HCT116 (cell line): ENCODE data around the gene UGDH. TPM values are rescaled to one million over a fixed set of nuclear protein-coding genes. Genes with fewer than 3 reads are reported as not detected.

ENCODE experiments used
- ATAC-seq: fragments of 200-7000 bp; cut with Tn5 transposase; 2 replicates; pipeline ENCODE4 v1.9.1; 2020; ENCODE audit warnings: mild to moderate bottlenecking, moderate library complexity
- BruUV-seq: library from RNA; stranded (reverse); fragments of 400-500 nt; replicated peaks from 2 replicates; lab custom pipeline; 2021; lab: Mats Ljungman, UMichigan
- CTCF ChIA-PET: fragments of 300-600 bp; sonication (Branson Sonifier 250); formaldehyde crosslinking; loops from one replicate; lab custom pipeline; 2021; ENCODE audit warnings: antibody characterized with exemption; lab: Charles Lee
- POLR2A ChIA-PET: fragments of 300-600, 350-600 bp; sonication (Branson Sonifier 250); formaldehyde crosslinking; loops from one replicate; lab custom pipeline; 2021; ENCODE audit warnings: antibody characterized with exemption; lab: Charles Lee
- RAD21 ChIA-PET, 2 experiments: fragments of 300-600 bp; sonication (Branson Sonifier 250); formaldehyde crosslinking; loops; one replicate each; lab custom pipeline; 2023; ENCODE audit warnings: low total read pairs in 2 of 2; ENCODE audit not compliant: uncharacterized antibody in 2 of 2, unreplicated experiment in 2 of 2, low non-redundant PET in 1 of 2; lab: Charles Lee
- DNase-seq: peaks from one replicate; pipeline ENCODE4 v3.0.0-alpha.2; 2010; ENCODE audit warnings: low read depth, low spot score
- H2AFZ ChIP-seq: fragments of 200-600 bp; shearing (Covaris generic), sonication (generic); 2 replicates; pipeline ENCODE4 v1.6.1; 2017; ENCODE audit warnings: low read depth, mixed run types, mixed read lengths, antibody characterized with exemption, low read length; ENCODE audit not compliant: poor library complexity, severe bottlenecking
- H3K27ac ChIP-seq: 2 replicates; pipeline ENCODE4 v1.5.1; 2012; ENCODE audit warnings: low read depth, low read length
- H3K27me3 ChIP-seq: fragments of 200-600 bp; sonication (generic); 2 replicates; pipeline ENCODE4 v1.6.1; 2016; ENCODE audit warnings: mixed run types, low read length, mixed read lengths; ENCODE audit not compliant: insufficient read depth
- H3K36me3 ChIP-seq, 2 experiments: fragments of 200-500 bp in 1 of 2; fragments of 200-600 bp in 1 of 2; sonication (Bioruptor generic) in 1 of 2; sonication (generic) in 1 of 2; 2 replicates each; pipeline versions ENCODE4 v1.5.1 to v1.6.1; 2014 to 2016; ENCODE audit warnings: low read length in 2 of 2, inconsistent platforms in 1 of 2, mixed read lengths in 1 of 2, mixed run types in 1 of 2; ENCODE audit not compliant: insufficient read depth in 2 of 2, control insufficient read depth in 1 of 2
- H3K4me1 ChIP-seq, 2 experiments: fragments of 200-600 bp in 1 of 2; sonication (generic) in 1 of 2; 2 replicates each; pipeline versions ENCODE4 v1.5.1 to v1.6.1; 2012 to 2017; ENCODE audit warnings: low read length in 2 of 2, inconsistent platforms in 1 of 2, mild to moderate bottlenecking in 1 of 2, mixed read lengths in 1 of 2, mixed run types in 1 of 2, moderate library complexity in 1 of 2; ENCODE audit not compliant: insufficient read depth in 2 of 2, control insufficient read depth in 1 of 2
- H3K4me2 ChIP-seq: fragments of 200-600 bp; sonication (generic); 2 replicates; pipeline ENCODE4 v1.6.1; 2017; ENCODE audit warnings: mixed run types, low read length, mixed read lengths
- H3K4me3 ChIP-seq, 2 experiments: fragments of 200-600 bp in 1 of 2; sonication (generic) in 1 of 2; replicated peaks in 1 of 2; 2 replicates each; pipeline ENCODE4 v1.5.1; 2011 to 2016; ENCODE audit warnings: low read length in 2 of 2, control low read depth in 1 of 2, low read depth in 1 of 2, mild to moderate bottlenecking in 1 of 2, mixed read lengths in 1 of 2, mixed run types in 1 of 2
- H3K79me2 ChIP-seq: fragments of 200-600 bp; sonication (generic); 2 replicates; pipeline ENCODE4 v1.6.1; 2017; ENCODE audit warnings: mild to moderate bottlenecking, mixed run types, low read length, moderate library complexity, mixed read lengths; ENCODE audit not compliant: insufficient read depth
- H3K9ac ChIP-seq: fragments of 200-600 bp; sonication (generic); 2 replicates; pipeline ENCODE4 v1.6.1; 2016; ENCODE audit warnings: low read length, mixed read lengths
- H3K9me2 ChIP-seq: fragments of 200-600 bp; sonication (generic), shearing (Covaris generic); 2 replicates; pipeline ENCODE4 v1.6.1; 2017; ENCODE audit warnings: mixed run types, mild to moderate bottlenecking, moderate library complexity; ENCODE audit not compliant: insufficient read depth
- H3K9me3 ChIP-seq, 2 experiments: fragments of 200-500 bp in 1 of 2; fragments of 200-600 bp in 1 of 2; sonication (Bioruptor generic) in 1 of 2; sonication (generic) in 1 of 2; 2 replicates each; pipeline ENCODE4 v1.6.1; 2014 to 2017; ENCODE audit warnings: low read length in 2 of 2, mixed read lengths in 2 of 2, inconsistent platforms in 1 of 2, low read depth in 1 of 2, mild to moderate bottlenecking in 1 of 2, mixed run types in 1 of 2, moderate library complexity in 1 of 2; ENCODE audit not compliant: control insufficient read depth in 1 of 2, insufficient read depth in 1 of 2
- H4K20me1 ChIP-seq: fragments of 200-600 bp; sonication (generic), shearing (Covaris generic); 2 replicates; pipeline ENCODE4 v1.6.1; 2017; ENCODE audit warnings: mixed run types, mild to moderate bottlenecking, moderate library complexity; ENCODE audit not compliant: insufficient read depth
- ATF3 ChIP-seq: IDR thresholded peaks from 2 replicates; pipeline ENCODE4 v1.6.1; 2012
- CEBPB ChIP-seq: IDR thresholded peaks from 2 replicates; pipeline ENCODE4 v1.6.1; 2012; ENCODE audit warnings: low read depth
- CTCF ChIP-seq, 3 experiments: fragments of 200-600 bp in 1 of 3; sonication (generic) in 1 of 3; IDR thresholded peaks in 2 of 3; conservative IDR thresholded peaks in 1 of 3; 2 replicates each; pipeline ENCODE4 v1.5.1; 2012 to 2017; ENCODE audit warnings: low read depth in 2 of 3, low read length in 2 of 3, antibody characterized with exemption in 1 of 3, borderline replicate concordance in 1 of 3, control low read depth in 1 of 3, mild to moderate bottlenecking in 1 of 3, mixed read lengths in 1 of 3, mixed run types in 1 of 3, moderate library complexity in 1 of 3; ENCODE audit not compliant: insufficient read depth in 1 of 3
- EGR1 ChIP-seq: IDR thresholded peaks from 2 replicates; pipeline ENCODE4 v1.6.1; 2012; ENCODE audit warnings: low read depth
- ELF1 ChIP-seq: IDR thresholded peaks from 2 replicates; pipeline ENCODE4 v1.6.1; 2012; ENCODE audit warnings: low read depth, borderline replicate concordance
- EZH2 ChIP-seq: fragments of 200-600 bp; sonication (generic); IDR thresholded peaks from 2 replicates; pipeline ENCODE4 v1.6.1; 2017; ENCODE audit warnings: antibody characterized with exemption, mixed run types
- EZH2phosphoT487 ChIP-seq: fragments of 200-600 bp; IDR thresholded peaks from 2 replicates; pipeline ENCODE4 v1.6.1; 2018; ENCODE audit warnings: antibody characterized with exemption, borderline replicate concordance
- FOSL1 ChIP-seq: IDR thresholded peaks from 2 replicates; pipeline ENCODE4 v1.6.1; 2012; ENCODE audit warnings: low read depth
- JUND ChIP-seq: IDR thresholded peaks from 2 replicates; pipeline ENCODE4 v1.6.1; 2012
- POLR2A ChIP-seq: IDR thresholded peaks from 2 replicates; pipeline ENCODE4 v1.7.0; 2011; ENCODE audit warnings: borderline replicate concordance; ENCODE audit not compliant: insufficient read depth, insufficient read length; ENCODE audit errors: extremely low read depth
- POLR2AphosphoS5 ChIP-seq: IDR thresholded peaks from 2 replicates; pipeline ENCODE4 v1.6.1; 2011; ENCODE audit warnings: mild to moderate bottlenecking, low read depth, low read length, moderate library complexity
- RAD21 ChIP-seq: IDR thresholded peaks from 2 replicates; pipeline ENCODE4 v1.6.1; 2012; ENCODE audit warnings: low read depth, mild to moderate bottlenecking
- REST ChIP-seq: IDR thresholded peaks from 2 replicates; pipeline ENCODE4 v1.6.1; 2012; ENCODE audit warnings: low read depth
- SIN3A ChIP-seq: IDR thresholded peaks from 2 replicates; pipeline ENCODE4 v1.6.1; 2012; ENCODE audit warnings: low read depth
- SP1 ChIP-seq: IDR thresholded peaks from 2 replicates; pipeline ENCODE4 v1.6.1; 2012; ENCODE audit warnings: low read depth
- TCF7L2 ChIP-seq: IDR thresholded peaks from 2 replicates; pipeline ENCODE4 v1.7.0; 2011; ENCODE audit warnings: borderline replicate concordance, inconsistent platforms; ENCODE audit not compliant: insufficient read depth, insufficient read length; ENCODE audit errors: extremely low read depth
- ZFX ChIP-seq: fragments of 450-650 bp; IDR thresholded peaks from 2 replicates; pipeline ENCODE4 v1.6.1; 2017
- ZNF274 ChIP-seq: fragments of 200-500 bp; sonication (Bioruptor generic); IDR thresholded peaks from 2 replicates; pipeline ENCODE4 v1.6.1; 2014; ENCODE audit warnings: mild to moderate bottlenecking, low read depth, low read length, inconsistent platforms
- intact Hi-C: fragments of 100-400 bp; cut with micrococcal nuclease; formaldehyde crosslinking; loops from 2 replicates; pipeline ENCODE4 v1.10.0; 2022
- total RNA-seq: library from RNA; stranded (reverse); gene quantifications from one replicate; pipeline ENCODE4 v1.2.1, GENCODE V29; 2021; ENCODE audit not compliant: unreplicated experiment
- TF ChIP-seq, protein P1 (sequence below): IDR thresholded peaks from 2 replicates; pipeline ENCODE4 v1.6.1; 2012
- TF ChIP-seq, protein P2 (sequence below): IDR thresholded peaks from 2 replicates; pipeline ENCODE4 v1.6.1; 2011; ENCODE audit warnings: mild to moderate bottlenecking, low read length, moderate library complexity; ENCODE audit not compliant: insufficient replicate concordance; ENCODE audit errors: extremely low read depth

The UGDH gene
- total RNA-seq, 1 experiment from 2014 or later = 67.9 TPM

DNA sequence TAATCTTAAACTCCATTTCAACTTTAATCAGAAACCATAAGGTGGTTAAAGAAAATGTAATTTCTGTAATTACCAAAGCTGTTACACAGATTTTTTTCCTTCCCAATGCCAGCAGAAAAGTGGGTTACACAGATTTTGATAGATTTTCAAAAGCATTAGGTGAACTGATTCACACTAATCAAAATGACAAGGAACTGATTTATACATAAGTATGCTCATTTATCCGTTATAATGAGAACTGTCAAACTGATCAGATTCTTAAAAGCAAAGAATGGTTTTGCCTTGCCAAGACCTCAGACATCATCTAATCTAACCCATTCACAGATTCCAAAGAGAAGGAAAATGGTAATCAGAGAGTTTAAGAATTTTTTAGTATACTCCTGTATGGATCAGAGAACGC lies 5.2 kb downstream of the UGDH start:
- ChIA-PET POLR2A (no interaction called here), CTCF (no interaction called here), RAD21 (no interaction called here)
- no peak overlapping the region for H3K9ac ChIP-seq
- no peak overlapping the region for H2AFZ ChIP-seq
- H3K27me3 ChIP-seq = no peaks in the 10 kb centered on the region
- no peaks in the 10 kb centered on the region for H3K9me3 ChIP-seq
- H4K20me1 ChIP-seq = no peaks in the 10 kb centered on the region
- no peak overlapping the region for H3K4me2 ChIP-seq
- H3K27ac ChIP-seq = no peak overlapping the region
- ATAC-seq (no peak), DNase-seq (no peak)
- BruUV-seq = no TSS peak
- TF ChIP-seq RAD21 (no peak), EGR1 (no peak), JUND (no peak), REST (no peak), POLR2AphosphoS5 (no peak), ZNF274 (no peak), TCF7L2 (no peak), ATF3 (no peak), ZFX (no peak), SP1 (no peak), CEBPB (no peak), ELF1 (no peak), FOSL1 (no peak), EZH2 (no peak), POLR2A (no peak), CTCF (IDR thresholded peaks at IDR 0.05 in 2 of 3, conservative IDR thresholded peaks at IDR 0.05 in 1 of 3; ENCODE audit: borderline replicate concordance in 1 of 3, insufficient read depth in 1 of 3, low read depth in 2 of 3, low read length in 2 of 3) (no peak), EZH2phosphoT487 (no peak), SIN3A (no peak)
- TF ChIP-seq, protein P1, sequence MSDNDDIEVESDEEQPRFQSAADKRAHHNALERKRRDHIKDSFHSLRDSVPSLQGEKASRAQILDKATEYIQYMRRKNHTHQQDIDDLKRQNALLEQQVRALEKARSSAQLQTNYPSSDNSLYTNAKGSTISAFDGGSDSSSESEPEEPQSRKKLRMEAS = no peak
- TF ChIP-seq, protein P2, sequence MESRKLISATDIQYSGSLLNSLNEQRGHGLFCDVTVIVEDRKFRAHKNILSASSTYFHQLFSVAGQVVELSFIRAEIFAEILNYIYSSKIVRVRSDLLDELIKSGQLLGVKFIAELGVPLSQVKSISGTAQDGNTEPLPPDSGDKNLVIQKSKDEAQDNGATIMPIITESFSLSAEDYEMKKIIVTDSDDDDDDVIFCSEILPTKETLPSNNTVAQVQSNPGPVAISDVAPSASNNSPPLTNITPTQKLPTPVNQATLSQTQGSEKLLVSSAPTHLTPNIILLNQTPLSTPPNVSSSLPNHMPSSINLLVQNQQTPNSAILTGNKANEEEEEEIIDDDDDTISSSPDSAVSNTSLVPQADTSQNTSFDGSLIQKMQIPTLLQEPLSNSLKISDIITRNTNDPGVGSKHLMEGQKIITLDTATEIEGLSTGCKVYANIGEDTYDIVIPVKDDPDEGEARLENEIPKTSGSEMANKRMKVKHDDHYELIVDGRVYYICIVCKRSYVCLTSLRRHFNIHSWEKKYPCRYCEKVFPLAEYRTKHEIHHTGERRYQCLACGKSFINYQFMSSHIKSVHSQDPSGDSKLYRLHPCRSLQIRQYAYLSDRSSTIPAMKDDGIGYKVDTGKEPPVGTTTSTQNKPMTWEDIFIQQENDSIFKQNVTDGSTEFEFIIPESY = no peak
- no peak overlapping the region for H3K4me3 ChIP-seq
- peaks cover 0 to 3% of the 10 kb centered on the region in 2 experiments; a peak in 2 of 4 replicates for H3K36me3 ChIP-seq
- peaks cover 72% of the 10 kb centered on the region for H3K79me2 ChIP-seq
- no peaks in the 10 kb centered on the region for H3K9me2 ChIP-seq
- intact Hi-C loops = no loop called here
- H3K4me1 ChIP-seq = peaks cover 3 to 18% of the 10 kb centered on the region in 2 experiments; a peak in 3 of 4 replicates
